ENCODE measurements around the gene PCDHGC4.
A peak's percentile ranks its signal among the peaks of the same experiment; 100 is the strongest.

PCDHGC4 gene

GRCh38 chr5:141489841-141490240 lies 5.0 kb downstream of the PCDHGC4 start:
- no peak for DNase-seq

GRCh38 chr5:141490271-141490670 lies 5.4 kb downstream of the PCDHGC4 start:
- no peak for DNase-seq

GRCh38 chr5:141490771-141491170 lies 5.9 kb downstream of the PCDHGC4 start:
- DNase-seq, result no peak

GRCh38 chr5:141491323-141492167 lies 6.7 kb downstream of the PCDHGC4 start:
- peak; percentile 66 for DNase-seq

- DNase-seq, result peak; percentile 69
Measured at GRCh38 chr5:141492168-141492885, 7.5 kb downstream of the PCDHGC4 start.

GRCh38 chr5:141493500-141494422 lies 8.9 kb downstream of the PCDHGC4 start:
- no peak for DNase-seq

GRCh38 chr5:141494761-141495452 lies 10.1 kb downstream of the PCDHGC4 start:
- peak; percentile 56 for DNase-seq

- DNase-seq, result no peak
Measured at GRCh38 chr5:141495453-141495811, 10.6 kb downstream of the PCDHGC4 start.

- no peak for DNase-seq
Measured at GRCh38 chr5:141496038-141496437, 11.2 kb downstream of the PCDHGC4 start.

- no peak for DNase-seq
Measured at GRCh38 chr5:141501761-141502160, 16.9 kb downstream of the PCDHGC4 start.

GRCh38 chr5:141503681-141504080 lies 18.9 kb downstream of the PCDHGC4 start:
- DNase-seq, result no peak

- no peak for DNase-seq
Measured at GRCh38 chr5:141504216-141504615, 19.4 kb downstream of the PCDHGC4 start.

- DNase-seq, result no peak
Measured at GRCh38 chr5:141506381-141507155, 21.7 kb downstream of the PCDHGC4 start.

GRCh38 chr5:141507387-141508091 lies 22.7 kb downstream of the PCDHGC4 start:
- peak; percentile 67 for DNase-seq

GRCh38 chr5:141508440-141508797 lies 23.6 kb downstream of the PCDHGC4 start:
- DNase-seq, result peak; percentile 75

- peak; percentile 70 for DNase-seq
Measured at GRCh38 chr5:141508798-141509611, 24.2 kb downstream of the PCDHGC4 start.

- DNase-seq, result no peak
Measured at GRCh38 chr5:141510160-141510559, 25.3 kb downstream of the PCDHGC4 start.

GRCh38 chr5:141510850-141511601 lies 26.2 kb downstream of the PCDHGC4 start:
- no peak for DNase-seq

GRCh38 chr5:141511771-141512325 lies 27.0 kb downstream of the PCDHGC4 start:
- no peak for DNase-seq
